Liver (tissue), 9 donors: Measurements from ENCODE around the gene ECD. TPM values are rescaled to one million over a fixed set of nuclear protein-coding genes. Genes with fewer than 3 reads are reported as not detected.
"Not testable (repeated sequence)": the region's sequence is repeated elsewhere in the genome, so short reads cannot be mapped to it uniquely, and the experiment has no call there.

Source experiments
- DNase-seq: peaks from one replicate; pipeline ENCODE4 v3.0.0-alpha.2; 2017; ENCODE audit warnings: low spot score
- H3K27ac ChIP-seq, 2 donors: one replicate each; pipeline ENCODE4 v1.7.0; 2013; ENCODE audit warnings: inconsistent platforms in 2 of 2, low read length in 2 of 2, control low read depth in 1 of 2, low read depth in 1 of 2, mild to moderate bottlenecking in 1 of 2
- H3K27me3 ChIP-seq, 4 donors: one replicate each; pipeline versions ENCODE4 v1.6.1 to v1.7.0; 2013; ENCODE audit warnings: low read length in 3 of 4, inconsistent platforms in 1 of 4, mild to moderate bottlenecking in 1 of 4, moderate library complexity in 1 of 4; ENCODE audit not compliant: control insufficient read depth in 4 of 4, insufficient read depth in 4 of 4
- H3K36me3 ChIP-seq, 4 donors: one replicate each; pipeline versions ENCODE4 v1.6.1 to v1.7.0; 2013; ENCODE audit warnings: low read length in 3 of 4, mild to moderate bottlenecking in 3 of 4, low read depth in 1 of 4, moderate library complexity in 1 of 4; ENCODE audit not compliant: control insufficient read depth in 4 of 4, insufficient read depth in 3 of 4
- H3K4me1 ChIP-seq, 4 donors: one replicate each; pipeline versions ENCODE4 v1.6.1 to v1.7.0; 2013; ENCODE audit warnings: low read length in 3 of 4, mild to moderate bottlenecking in 3 of 4, moderate library complexity in 1 of 4; ENCODE audit not compliant: control insufficient read depth in 4 of 4, insufficient read depth in 4 of 4
- H3K4me3 ChIP-seq, 3 donors: one replicate each; pipeline versions ENCODE4 v1.6.1 to v1.7.0; 2013; ENCODE audit warnings: low read length in 3 of 3, control low read depth in 1 of 3, low read depth in 1 of 3, mild to moderate bottlenecking in 1 of 3
- H3K9ac ChIP-seq, 2 donors: one replicate each; pipeline ENCODE4 v1.7.0; 2013; ENCODE audit warnings: low read length in 2 of 2, mild to moderate bottlenecking in 2 of 2, moderate library complexity in 2 of 2, control low read depth in 1 of 2, low read depth in 1 of 2
- H3K9me3 ChIP-seq, 4 donors: one replicate each; pipeline versions ENCODE4 v1.6.1 to v1.7.0; 2013; ENCODE audit warnings: low read length in 3 of 4; ENCODE audit not compliant: control insufficient read depth in 4 of 4
- EGR1 ChIP-seq, 2 donors: IDR thresholded peaks; 2 replicates each; pipeline ENCODE4 v1.6.1; 2016 to 2018; ENCODE audit warnings: antibody characterized with exemption in 2 of 2, low read depth in 2 of 2
- GABPA ChIP-seq, 2 donors: IDR thresholded peaks in 1 of 2; conservative IDR thresholded peaks in 1 of 2; 2 replicates each; pipeline ENCODE4 v1.6.1; 2016; ENCODE audit warnings: antibody characterized with exemption in 2 of 2, mild to moderate bottlenecking in 1 of 2, moderate library complexity in 1 of 2
- HNF4G ChIP-seq: IDR thresholded peaks from 2 replicates; pipeline ENCODE4 v1.6.1; 2016; ENCODE audit warnings: antibody characterized with exemption
- RAD21 ChIP-seq, 2 donors: IDR thresholded peaks; 2 replicates each; pipeline ENCODE4 v1.6.1; 2016; ENCODE audit warnings: antibody characterized with exemption in 2 of 2, mild to moderate bottlenecking in 2 of 2
- SP1 ChIP-seq: IDR thresholded peaks from 2 replicates; pipeline ENCODE4 v1.6.1; 2018; ENCODE audit warnings: antibody characterized with exemption, mild to moderate bottlenecking
- TAF1 ChIP-seq: conservative IDR thresholded peaks from 2 replicates; pipeline ENCODE4 v1.6.1; 2016; ENCODE audit warnings: antibody characterized with exemption, mild to moderate bottlenecking
- YY1 ChIP-seq: IDR thresholded peaks from 2 replicates; pipeline ENCODE4 v1.6.1; 2016; ENCODE audit warnings: antibody characterized with exemption, mild to moderate bottlenecking
- WGBS: extraction: QIAGEN DNeasy Blood & Tissue Kit; methylation state at CpG from one replicate; pipeline ENCODE4 v1.1.7; 2013; 5-methylcytosine and 5-hydroxymethylcytosine counted together
- polyA plus RNA-seq, 2 donors: library from polyadenylated mRNA; stranded (reverse) in 1 of 2; unstranded in 1 of 2; fragments of 200-250 nt in 1 of 2; fragments of >200 nt in 1 of 2; fragmentation: Nextera tagmentation in 1 of 2; extraction: Ambion mirVana in 1 of 2; gene quantifications; one replicate each; pipeline versions ENCODE4 v1.2.1 to v1.2.3, GENCODE V29; 2013 to 2015
- total RNA-seq, 2 donors: library from RNA; depleted of rRNA; stranded (reverse); fragments of >200 nt; gene quantifications; one replicate each; pipeline ENCODE4 v1.2.3, GENCODE V29; 2014
- TF ChIP-seq, protein P1 (sequence below): fragments of 150-350 bp; IDR thresholded peaks from 2 replicates; pipeline ENCODE4 v1.5.1; 2017; ENCODE audit warnings: improper control_type of control experiment, low read depth, low read length; ENCODE audit not compliant: missing input control
- TF ChIP-seq, protein P2 (sequence below): IDR thresholded peaks from 2 replicates; pipeline ENCODE4 v1.6.1; 2016; ENCODE audit warnings: antibody characterized with exemption
- TF ChIP-seq, protein P3 (sequence below): IDR thresholded peaks from 2 replicates; pipeline ENCODE4 v1.6.1; 2016; ENCODE audit warnings: antibody characterized with exemption
- TF ChIP-seq, protein P4 (sequence below): IDR thresholded peaks from 2 replicates; pipeline ENCODE4 v1.6.1; 2016; ENCODE audit warnings: antibody characterized with exemption, mild to moderate bottlenecking
- donor health status: healthy.
- donor health status: healthy.
- donor health status: healthy.
- donor health status: healthy.
- donor health status: healthy.

The ECD gene
- total and polyA plus RNA-seq, 4 donors: 7.1 to 16.2 (median 12.0) TPM

DNA sequence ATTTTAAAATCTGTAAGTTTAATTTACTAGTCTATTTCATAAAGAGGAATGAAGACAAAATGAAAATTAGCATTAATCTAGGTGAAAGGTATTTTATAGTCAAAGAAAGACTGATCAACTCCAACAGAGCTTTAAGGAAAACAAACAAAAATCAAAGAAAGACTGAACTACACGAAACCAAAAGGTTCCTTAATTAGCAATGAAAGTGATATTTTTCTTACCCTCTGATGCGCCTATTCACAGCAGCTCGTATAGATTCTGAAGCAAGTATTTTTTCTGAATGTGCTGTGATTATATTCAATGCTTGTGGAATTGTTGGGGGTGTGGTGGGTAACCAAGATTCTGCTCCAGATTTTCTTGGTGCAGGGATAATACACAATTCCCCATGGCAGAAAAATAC, 11.8 kb downstream of the ECD start:
- no peaks in the 10 kb centered on the region for H3K9me3 ChIP-seq
- no peak for DNase-seq
- WGBS: 92% methylated on average over 3 of the region's 3 CpGs
- peaks cover 6 to 33% (median 29%) of the 10 kb centered on the region in 4 donors for H3K36me3 ChIP-seq
- H3K4me1 ChIP-seq: no peaks in the 10 kb centered on the region
- no peak overlapping the region for H3K4me3 ChIP-seq
- TF ChIP-seq, protein P1, sequence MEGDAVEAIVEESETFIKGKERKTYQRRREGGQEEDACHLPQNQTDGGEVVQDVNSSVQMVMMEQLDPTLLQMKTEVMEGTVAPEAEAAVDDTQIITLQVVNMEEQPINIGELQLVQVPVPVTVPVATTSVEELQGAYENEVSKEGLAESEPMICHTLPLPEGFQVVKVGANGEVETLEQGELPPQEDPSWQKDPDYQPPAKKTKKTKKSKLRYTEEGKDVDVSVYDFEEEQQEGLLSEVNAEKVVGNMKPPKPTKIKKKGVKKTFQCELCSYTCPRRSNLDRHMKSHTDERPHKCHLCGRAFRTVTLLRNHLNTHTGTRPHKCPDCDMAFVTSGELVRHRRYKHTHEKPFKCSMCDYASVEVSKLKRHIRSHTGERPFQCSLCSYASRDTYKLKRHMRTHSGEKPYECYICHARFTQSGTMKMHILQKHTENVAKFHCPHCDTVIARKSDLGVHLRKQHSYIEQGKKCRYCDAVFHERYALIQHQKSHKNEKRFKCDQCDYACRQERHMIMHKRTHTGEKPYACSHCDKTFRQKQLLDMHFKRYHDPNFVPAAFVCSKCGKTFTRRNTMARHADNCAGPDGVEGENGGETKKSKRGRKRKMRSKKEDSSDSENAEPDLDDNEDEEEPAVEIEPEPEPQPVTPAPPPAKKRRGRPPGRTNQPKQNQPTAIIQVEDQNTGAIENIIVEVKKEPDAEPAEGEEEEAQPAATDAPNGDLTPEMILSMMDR: no peak
- TF ChIP-seq YY1 (no peak), EGR1 (IDR thresholded peaks at IDR 0.05; ENCODE audit: low read depth in 2 of 2) (no peak), RAD21 (IDR thresholded peaks at IDR 0.05) (no peak), SP1 (no peak)
- TF ChIP-seq, protein P2, sequence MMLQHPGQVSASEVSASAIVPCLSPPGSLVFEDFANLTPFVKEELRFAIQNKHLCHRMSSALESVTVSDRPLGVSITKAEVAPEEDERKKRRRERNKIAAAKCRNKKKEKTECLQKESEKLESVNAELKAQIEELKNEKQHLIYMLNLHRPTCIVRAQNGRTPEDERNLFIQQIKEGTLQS: no peak
- H3K27ac ChIP-seq: no peak overlapping the region
- H3K27me3 ChIP-seq: no peaks in the 10 kb centered on the region
- no peak overlapping the region for H3K9ac ChIP-seq

DNA sequence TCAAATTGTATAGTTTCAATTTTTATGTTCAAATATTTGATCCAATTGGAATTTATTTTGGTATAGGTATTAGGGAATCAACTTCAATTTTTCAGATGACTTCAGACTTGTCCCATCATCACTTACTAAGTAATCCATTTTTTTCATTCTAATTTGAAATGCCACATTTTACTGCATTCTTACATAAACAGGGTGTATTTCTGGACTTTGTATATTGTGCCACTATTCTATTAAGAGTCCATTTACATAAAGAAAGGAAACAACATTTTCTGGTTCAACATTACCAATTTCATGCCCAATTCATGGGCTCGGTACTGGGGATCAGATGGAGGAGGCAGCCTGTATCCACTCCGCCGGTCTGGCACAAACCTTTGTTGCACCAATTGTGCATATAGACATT, 15.8 kb downstream of the ECD start:
- no peak overlapping the region for H3K27ac ChIP-seq
- DNase-seq: no peak
- 98% methylated on average over 3 of the region's 3 CpGs for WGBS
- no peak overlapping the region for H3K9ac ChIP-seq
- H3K36me3 ChIP-seq: peaks cover 8 to 44% (median 42%) of the 10 kb centered on the region in 4 donors
- TF ChIP-seq RAD21 (IDR thresholded peaks at IDR 0.05) (no peak), GABPA (IDR thresholded peaks at IDR 0.05 in 1 of 2, conservative IDR thresholded peaks at IDR 0.05 in 1 of 2) (no peak), EGR1 (IDR thresholded peaks at IDR 0.05; ENCODE audit: low read depth in 2 of 2) (no peak), HNF4G (no peak), TAF1 (no peak)
- TF ChIP-seq, protein P3, sequence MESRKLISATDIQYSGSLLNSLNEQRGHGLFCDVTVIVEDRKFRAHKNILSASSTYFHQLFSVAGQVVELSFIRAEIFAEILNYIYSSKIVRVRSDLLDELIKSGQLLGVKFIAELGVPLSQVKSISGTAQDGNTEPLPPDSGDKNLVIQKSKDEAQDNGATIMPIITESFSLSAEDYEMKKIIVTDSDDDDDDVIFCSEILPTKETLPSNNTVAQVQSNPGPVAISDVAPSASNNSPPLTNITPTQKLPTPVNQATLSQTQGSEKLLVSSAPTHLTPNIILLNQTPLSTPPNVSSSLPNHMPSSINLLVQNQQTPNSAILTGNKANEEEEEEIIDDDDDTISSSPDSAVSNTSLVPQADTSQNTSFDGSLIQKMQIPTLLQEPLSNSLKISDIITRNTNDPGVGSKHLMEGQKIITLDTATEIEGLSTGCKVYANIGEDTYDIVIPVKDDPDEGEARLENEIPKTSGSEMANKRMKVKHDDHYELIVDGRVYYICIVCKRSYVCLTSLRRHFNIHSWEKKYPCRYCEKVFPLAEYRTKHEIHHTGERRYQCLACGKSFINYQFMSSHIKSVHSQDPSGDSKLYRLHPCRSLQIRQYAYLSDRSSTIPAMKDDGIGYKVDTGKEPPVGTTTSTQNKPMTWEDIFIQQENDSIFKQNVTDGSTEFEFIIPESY: no peak
- TF ChIP-seq, protein P1: no peak
- TF ChIP-seq, protein P4, sequence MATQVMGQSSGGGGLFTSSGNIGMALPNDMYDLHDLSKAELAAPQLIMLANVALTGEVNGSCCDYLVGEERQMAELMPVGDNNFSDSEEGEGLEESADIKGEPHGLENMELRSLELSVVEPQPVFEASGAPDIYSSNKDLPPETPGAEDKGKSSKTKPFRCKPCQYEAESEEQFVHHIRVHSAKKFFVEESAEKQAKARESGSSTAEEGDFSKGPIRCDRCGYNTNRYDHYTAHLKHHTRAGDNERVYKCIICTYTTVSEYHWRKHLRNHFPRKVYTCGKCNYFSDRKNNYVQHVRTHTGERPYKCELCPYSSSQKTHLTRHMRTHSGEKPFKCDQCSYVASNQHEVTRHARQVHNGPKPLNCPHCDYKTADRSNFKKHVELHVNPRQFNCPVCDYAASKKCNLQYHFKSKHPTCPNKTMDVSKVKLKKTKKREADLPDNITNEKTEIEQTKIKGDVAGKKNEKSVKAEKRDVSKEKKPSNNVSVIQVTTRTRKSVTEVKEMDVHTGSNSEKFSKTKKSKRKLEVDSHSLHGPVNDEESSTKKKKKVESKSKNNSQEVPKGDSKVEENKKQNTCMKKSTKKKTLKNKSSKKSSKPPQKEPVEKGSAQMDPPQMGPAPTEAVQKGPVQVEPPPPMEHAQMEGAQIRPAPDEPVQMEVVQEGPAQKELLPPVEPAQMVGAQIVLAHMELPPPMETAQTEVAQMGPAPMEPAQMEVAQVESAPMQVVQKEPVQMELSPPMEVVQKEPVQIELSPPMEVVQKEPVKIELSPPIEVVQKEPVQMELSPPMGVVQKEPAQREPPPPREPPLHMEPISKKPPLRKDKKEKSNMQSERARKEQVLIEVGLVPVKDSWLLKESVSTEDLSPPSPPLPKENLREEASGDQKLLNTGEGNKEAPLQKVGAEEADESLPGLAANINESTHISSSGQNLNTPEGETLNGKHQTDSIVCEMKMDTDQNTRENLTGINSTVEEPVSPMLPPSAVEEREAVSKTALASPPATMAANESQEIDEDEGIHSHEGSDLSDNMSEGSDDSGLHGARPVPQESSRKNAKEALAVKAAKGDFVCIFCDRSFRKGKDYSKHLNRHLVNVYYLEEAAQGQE: no peak
- no peaks in the 10 kb centered on the region for H3K4me1 ChIP-seq
- H3K4me3 ChIP-seq: no peak overlapping the region
- no peaks in the 10 kb centered on the region for H3K9me3 ChIP-seq
- H3K27me3 ChIP-seq: no peaks in the 10 kb centered on the region

DNA sequence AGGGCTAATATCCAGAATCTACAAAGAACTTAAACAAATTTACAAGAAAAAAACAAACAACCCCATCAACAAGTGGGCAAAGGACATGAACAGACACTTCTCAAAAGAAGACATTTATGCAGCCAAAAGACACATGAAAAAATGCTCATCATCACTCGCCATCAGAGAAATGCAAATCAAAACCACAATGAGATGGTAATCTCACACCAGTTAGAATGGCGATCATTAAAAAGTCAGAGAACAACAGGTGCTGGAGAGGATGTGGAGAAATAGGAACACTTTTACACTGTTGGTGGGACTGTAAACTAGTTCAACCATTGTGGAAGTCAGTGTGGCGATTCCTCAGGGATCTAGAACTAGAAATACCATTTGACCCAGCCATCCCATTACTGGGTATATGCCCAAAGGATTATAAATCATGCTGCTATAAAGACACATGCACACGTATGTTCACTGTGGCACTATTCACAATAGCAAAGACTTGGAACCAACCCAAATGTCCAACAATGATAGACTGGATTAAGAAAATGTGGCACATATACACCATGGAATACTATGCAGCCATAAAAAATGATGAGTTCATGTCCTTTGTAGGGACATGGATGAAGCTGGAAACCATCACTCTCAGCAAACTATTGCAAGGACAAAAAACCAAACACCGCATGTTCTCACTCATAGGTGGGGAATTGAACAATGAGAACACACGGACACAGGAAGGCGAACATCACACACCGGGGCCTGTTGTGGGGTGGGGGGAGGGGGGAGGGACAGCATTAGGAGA, 17.0 kb downstream of the ECD start:
- DNase-seq, H3K9me3 ChIP-seq, H3K27me3 ChIP-seq, H3K4me1 ChIP-seq, H3K27ac ChIP-seq, H3K4me3 ChIP-seq, H3K9ac ChIP-seq: not testable (repeated sequence)
- H3K36me3 ChIP-seq: peaks cover 6 to 43% (median 42%) of the 10 kb centered on the region in 4 donors
- WGBS: 96% methylated on average over 7 of the region's 8 CpGs
